22Rv1 (cell line): ENCODE measurements around the gene VDR.

ENCODE experiments used
- ZFX ChIP-seq: fragments of 450-650 bp; IDR thresholded peaks from 2 replicates; pipeline ENCODE4 v1.6.1; 2017; ENCODE audit warnings: antibody characterized with exemption, borderline replicate concordance
- TF ChIP-seq, protein P1 (sequence below): fragments of 450-650 bp; IDR thresholded peaks from 2 replicates; pipeline ENCODE4 v1.5.1; 2017; ENCODE audit warnings: mild to moderate bottlenecking

DNA sequence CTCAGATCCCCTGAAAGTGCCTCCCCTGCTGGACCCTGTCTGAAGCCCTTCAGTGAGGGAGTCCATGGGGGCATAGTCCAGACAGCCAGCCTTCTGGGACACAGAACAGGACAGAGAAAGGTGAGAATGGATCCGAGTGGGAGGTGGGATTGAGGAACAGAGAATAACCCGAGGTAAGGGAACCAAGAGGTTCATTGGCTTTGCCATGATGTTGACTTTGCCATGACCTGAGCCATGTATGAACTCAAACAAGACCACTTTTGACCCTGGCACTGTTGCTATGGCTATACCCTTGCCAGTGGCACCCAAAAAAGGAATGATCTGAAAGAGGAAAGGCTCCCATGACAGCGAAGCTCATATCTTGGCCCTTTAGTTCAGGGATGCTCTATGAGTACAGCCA, 22.6 kb upstream of the VDR start:
- TF ChIP-seq, protein P1, sequence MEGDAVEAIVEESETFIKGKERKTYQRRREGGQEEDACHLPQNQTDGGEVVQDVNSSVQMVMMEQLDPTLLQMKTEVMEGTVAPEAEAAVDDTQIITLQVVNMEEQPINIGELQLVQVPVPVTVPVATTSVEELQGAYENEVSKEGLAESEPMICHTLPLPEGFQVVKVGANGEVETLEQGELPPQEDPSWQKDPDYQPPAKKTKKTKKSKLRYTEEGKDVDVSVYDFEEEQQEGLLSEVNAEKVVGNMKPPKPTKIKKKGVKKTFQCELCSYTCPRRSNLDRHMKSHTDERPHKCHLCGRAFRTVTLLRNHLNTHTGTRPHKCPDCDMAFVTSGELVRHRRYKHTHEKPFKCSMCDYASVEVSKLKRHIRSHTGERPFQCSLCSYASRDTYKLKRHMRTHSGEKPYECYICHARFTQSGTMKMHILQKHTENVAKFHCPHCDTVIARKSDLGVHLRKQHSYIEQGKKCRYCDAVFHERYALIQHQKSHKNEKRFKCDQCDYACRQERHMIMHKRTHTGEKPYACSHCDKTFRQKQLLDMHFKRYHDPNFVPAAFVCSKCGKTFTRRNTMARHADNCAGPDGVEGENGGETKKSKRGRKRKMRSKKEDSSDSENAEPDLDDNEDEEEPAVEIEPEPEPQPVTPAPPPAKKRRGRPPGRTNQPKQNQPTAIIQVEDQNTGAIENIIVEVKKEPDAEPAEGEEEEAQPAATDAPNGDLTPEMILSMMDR, result no peak
- TF ChIP-seq ZFX, result no peak
